GM12875 (cell line): ENCODE results near the gene ZBTB12.
"Not testable (repeated sequence)": the region's sequence is repeated elsewhere in the genome, so short reads cannot be mapped to it uniquely, and the experiment has no call there.

Experiments
- H3K4me3 ChIP-seq: one replicate; pipeline ENCODE4 v1.5.1; 2011; ENCODE audit warnings: low read depth, low read length, control low read depth
- CTCF ChIP-seq: IDR thresholded peaks from 2 replicates; pipeline ENCODE4 v1.5.1; 2011; ENCODE audit warnings: low read depth, mild to moderate bottlenecking, control low read depth, inconsistent platforms, low read length, moderate library complexity, borderline replicate concordance; ENCODE audit not compliant: insufficient read depth

ZBTB12 gene

GRCh38 chr6:31933537-31933936 lies 31.7 kb upstream of the ZBTB12 start:
- H3K4me3 ChIP-seq: no peak overlapping the region
- TF ChIP-seq CTCF: no peak

GRCh38 chr6:31932137-31932536 lies 30.3 kb upstream of the ZBTB12 start:
- H3K4me3 ChIP-seq: not testable (repeated sequence)

GRCh38 chr6:31930962-31931361 lies 29.1 kb upstream of the ZBTB12 start:
- no peak for TF ChIP-seq CTCF

GRCh38 chr6:31928672-31928939 lies 26.7 kb upstream of the ZBTB12 start:
- H3K4me3 ChIP-seq: no peak overlapping the region
- no peak for TF ChIP-seq CTCF

More at GRCh38 chr6:31930962-31931361, 29.1 kb upstream of the ZBTB12 start:
- no peak overlapping the region for H3K4me3 ChIP-seq

- H3K4me3 ChIP-seq: no peak overlapping the region
- no peak for TF ChIP-seq CTCF
Measured at GRCh38 chr6:31927863-31928671, 26.2 kb upstream of the ZBTB12 start.

- no peak within 1 kb of the TSS for H3K4me3 ChIP-seq
- no peak for TF ChIP-seq CTCF
Measured at GRCh38 chr6:31927242-31927862, 25.5 kb upstream of the ZBTB12 start, which contains the start of gene C2. C2 (plus strand) TSS chr6:31927717; CDS start chr6:31927753, 36 bp downstream.

GRCh38 chr6:31922942-31923341 lies 21.1 kb upstream of the ZBTB12 start:
- TF ChIP-seq CTCF: peak; percentile 16; the same call in 1 of the 2 replicates
- no peak overlapping the region for H3K4me3 ChIP-seq

GRCh38 chr6:31920811-31921210 lies 18.9 kb upstream of the ZBTB12 start:
- H3K4me3 ChIP-seq: no peak overlapping the region
- TF ChIP-seq CTCF: no peak
